K562 (cell line): ENCODE measurements around the gene ADRM1. TPM values are rescaled to one million over a fixed set of nuclear protein-coding genes. Genes with fewer than 3 reads are reported as not detected.

Source experiments
- CBFB ChIP-seq: sonication (generic); formaldehyde crosslinking; IDR thresholded peaks from 2 replicates; pipeline ENCODE4 v1.4.0; 2020; ENCODE audit warnings: mild to moderate bottlenecking, missing genetic modification reagents
- RFX5 ChIP-seq: IDR thresholded peaks from 2 replicates; pipeline ENCODE4 v1.6.1; 2011; ENCODE audit warnings: low read depth, mild to moderate bottlenecking, improper control_type of control experiment, low read length
- TBP ChIP-seq: optimal IDR thresholded peaks from 2 replicates; pipeline ENCODE3; 2011; ENCODE audit warnings: low read depth, low read length, improper control_type of control experiment
- TFE3 ChIP-seq: fragments of 450-650 bp; formaldehyde crosslinking; IDR thresholded peaks from 2 replicates; pipeline ENCODE4 v1.4.0; 2020; ENCODE audit warnings: mild to moderate bottlenecking, mixed read lengths
- ZBTB40 ChIP-seq, 2 experiments: fragments of 450-650 bp in 1 of 2; sonication (generic) in 1 of 2; formaldehyde crosslinking in 1 of 2; IDR thresholded peaks; 2 replicates each; pipeline versions ENCODE4 v1.7.1 to v1.9.0; 2016 to 2022; ENCODE audit warnings: inconsistent platforms in 1 of 2, mild to moderate bottlenecking in 1 of 2, missing genetic modification reagents in 1 of 2
- ZNF407 ChIP-seq: fragments of 450-650 bp; IDR thresholded peaks from 2 replicates; pipeline ENCODE4 v1.6.1; 2016; ENCODE audit warnings: low read depth
- ZNF696 ChIP-seq: fragments of 250-450 bp; sonication (Bioruptor Pico); conservative IDR thresholded peaks from 2 replicates; pipeline ENCODE4 v1.4.0; 2020; ENCODE audit warnings: mild to moderate bottlenecking, moderate library complexity
- polyA plus RNA-seq, 8 experiments: library from polyadenylated mRNA; depleted of rRNA in 4 of 8; stranded (reverse) in 5 of 8; unstranded in 3 of 8; fragments of >200 nt; fragmentation: Nextera tagmentation in 2 of 8; fragmentation: Illumina TruSeq in 1 of 8; extraction: Ambion mirVana in 2 of 8; extraction: Trizol in 1 of 8; gene quantifications; 2 replicates each; pipeline versions ENCODE4 v1.2.1 to v1.2.3, GENCODE V29; 2011 to 2014; ENCODE audit warnings: inconsistent platforms in 1 of 8, missing spikeins in 1 of 8
- total RNA-seq, 7 experiments: library from RNA; depleted of rRNA in 6 of 7; stranded (reverse); fragments of >200 nt in 6 of 7; fragmentation: Illumina TruSeq in 2 of 7; extraction: Trizol in 2 of 7; gene quantifications; 2 replicates each; pipeline versions ENCODE4 v1.2.1 to v1.2.3, GENCODE V29; 2011 to 2021; ENCODE audit warnings: low replicate concordance in 1 of 7

Gene ADRM1
- total and polyA plus RNA-seq, 9 of the 15 experiments (the other 6 are each of a cell fraction or from before 2014, with no cell fraction given) = 5.0 to 223 (median 67.4) TPM

- TF ChIP-seq ZBTB40 (IDR thresholded peaks at IDR 0.05) (no peak), ZBTB40 (CRISPR knock-in tag; IDR thresholded peaks at IDR 0.05) (no peak), ZNF407 (no peak), RFX5 (no peak), TBP (no peak), ZNF696 (CRISPR knock-in tag) (no peak), CBFB (no peak), TFE3 (no peak)
Measured at GRCh38 chr20:62301111-62301668, 1.6 kb upstream of the ADRM1 start (continued).
